ENCODE results near the gene C19orf53.

- TF ChIP-seq, protein P1, sequence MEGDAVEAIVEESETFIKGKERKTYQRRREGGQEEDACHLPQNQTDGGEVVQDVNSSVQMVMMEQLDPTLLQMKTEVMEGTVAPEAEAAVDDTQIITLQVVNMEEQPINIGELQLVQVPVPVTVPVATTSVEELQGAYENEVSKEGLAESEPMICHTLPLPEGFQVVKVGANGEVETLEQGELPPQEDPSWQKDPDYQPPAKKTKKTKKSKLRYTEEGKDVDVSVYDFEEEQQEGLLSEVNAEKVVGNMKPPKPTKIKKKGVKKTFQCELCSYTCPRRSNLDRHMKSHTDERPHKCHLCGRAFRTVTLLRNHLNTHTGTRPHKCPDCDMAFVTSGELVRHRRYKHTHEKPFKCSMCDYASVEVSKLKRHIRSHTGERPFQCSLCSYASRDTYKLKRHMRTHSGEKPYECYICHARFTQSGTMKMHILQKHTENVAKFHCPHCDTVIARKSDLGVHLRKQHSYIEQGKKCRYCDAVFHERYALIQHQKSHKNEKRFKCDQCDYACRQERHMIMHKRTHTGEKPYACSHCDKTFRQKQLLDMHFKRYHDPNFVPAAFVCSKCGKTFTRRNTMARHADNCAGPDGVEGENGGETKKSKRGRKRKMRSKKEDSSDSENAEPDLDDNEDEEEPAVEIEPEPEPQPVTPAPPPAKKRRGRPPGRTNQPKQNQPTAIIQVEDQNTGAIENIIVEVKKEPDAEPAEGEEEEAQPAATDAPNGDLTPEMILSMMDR (IDR thresholded peaks at IDR 0.05) = no peak
- no peak for TF ChIP-seq POLR2A (IDR thresholded peaks at IDR 0.05)
Measured at GRCh38 chr19:13783565-13784500, 9.6 kb downstream of the C19orf53 start.

Measured in Peyer's patch (tissue), 4 donors.